Left cardiac atrium (tissue), 4 donors: Measurements from ENCODE around the gene PRLH. TPM values are rescaled to one million over a fixed set of nuclear protein-coding genes. Genes with fewer than 3 reads are reported as not detected.
A peak's percentile ranks its signal among the peaks of the same experiment; 100 is the strongest.

Source experiments
- ATAC-seq, 2 donors: fragments of 200-7000 bp; cut with Tn5 transposase; one replicate each; pipeline ENCODE4 v1.9.1; 2020; ENCODE audit warnings: mild to moderate bottlenecking in 2 of 2, moderate library complexity in 2 of 2
- DNase-seq: peaks from one replicate; pipeline ENCODE4 v3.0.0-alpha.2; 2020
- intact Hi-C, 2 donors: fragments of 100-400 bp; cut with DNase I; formaldehyde crosslinking; loops; one replicate each; pipeline versions ENCODE4 v1.14.1 to v1.15.1; 2022 to 2023
- total RNA-seq, 2 donors: library from RNA; stranded (reverse); fragmentation: NEBNext Ultra II Directional; extraction: Animal tissue kit (Norgen Biotek cat#: 25700); gene quantifications; one replicate each; pipeline ENCODE4 v1.2.1, GENCODE V29; 2021
- donor health status: DM: no; HTN: yes; CAD: no.
- donor health status: DM: no; HTN: yes; CAD: no; lungs with severe emphysema.
- donor health status: DM: yes; HTN: yes; CAD: no.
- donor health status: Dilated cardiomyopathy.

The PRLH gene
- total RNA-seq, 2 donors from 2014 or later: not detected

GRCh38 chr2:237575869-237576862, 9.8 kb downstream of the PRLH start:
- DNase-seq (no peak), ATAC-seq (no peak)
- intact Hi-C loops: loop anchor here (10.0 kb wide), 2 partner anchors 161 to 451 kb away; partner anchors contain the start of gene COL6A3 (in 2 of the 2)

- ATAC-seq (no peak), DNase-seq (no peak)
- intact Hi-C loops: loop anchor here (10.0 kb wide), 2 partner anchors 162 to 452 kb away; partner anchors contain the start of gene COL6A3 (in 2 of the 2)
Measured at GRCh38 chr2:237576974-237577373, 10.6 kb downstream of the PRLH start.

- intact Hi-C loops: loop anchor here (10.0 kb wide), 2 partner anchors 163 to 453 kb away; partner anchors contain the start of gene COL6A3 (in 2 of the 2)
Measured at GRCh38 chr2:237577458-237577857, 11.1 kb downstream of the PRLH start.

GRCh38 chr2:237577956-237578870, 11.8 kb downstream of the PRLH start:
- DNase-seq (no peak), ATAC-seq (no peak)
- intact Hi-C loops: loop anchor here (10.0 kb wide), 2 partner anchors 163 to 453 kb away; partner anchors contain the start of gene COL6A3 (in 2 of the 2)

More at GRCh38 chr2:237577458-237577857, 11.1 kb downstream of the PRLH start:
- DNase-seq (no peak), ATAC-seq (no peak)

GRCh38 chr2:237581326-237581725, 15.0 kb downstream of the PRLH start:
- ATAC-seq: no peak
- intact Hi-C loops: loop anchor here (2.0 to 5.0 kb wide), 2 partner anchors 163 to 166 kb away; no protein-coding TSS in a partner anchor

GRCh38 chr2:237581751-237582746, 15.7 kb downstream of the PRLH start:
- DNase-seq (peak; percentile 79), ATAC-seq (peak; percentile 90 to 93)
- intact Hi-C loops: loop anchor here (2.0 to 5.0 kb wide), 2 partner anchors 163 to 165 kb away; no protein-coding TSS in a partner anchor

More at GRCh38 chr2:237581326-237581725, 15.0 kb downstream of the PRLH start:
- no peak for DNase-seq

- no peak for DNase-seq
- ATAC-seq: no peak
- intact Hi-C loops: loop anchor here in 1 of 2 donors (5.0 kb wide), 1 partner anchor 164 kb away; no protein-coding TSS in a partner anchor
Measured at GRCh38 chr2:237583385-237584295, 17.3 kb downstream of the PRLH start.

- no peak for DNase-seq
- intact Hi-C loops: no loop called here
- no peak for ATAC-seq
Measured at GRCh38 chr2:237585590-237586221, 19.3 kb downstream of the PRLH start.

GRCh38 chr2:237588044-237588696, 21.8 kb downstream of the PRLH start:
- intact Hi-C loops: no loop called here
- ATAC-seq (no peak), DNase-seq (no peak)

- ATAC-seq (peak in 1 of 2 donors; percentile 30), DNase-seq (no peak)
- intact Hi-C loops: no loop called here
Measured at GRCh38 chr2:237590272-237591140, 24.1 kb downstream of the PRLH start, which contains the start of gene RAB17. Gene RAB17 (minus strand): TSS chr2:237590734. CDS start chr2:237586154, 4,580 bp downstream.

GRCh38 chr2:237591141-237591881, 24.9 kb downstream of the PRLH start:
- ATAC-seq (peak in 1 of 2 donors; percentile 33), DNase-seq (no peak)
- intact Hi-C loops: no loop called here

- intact Hi-C loops: no loop called here
- ATAC-seq (no peak), DNase-seq (no peak)
Measured at GRCh38 chr2:237592425-237592980, 26.1 kb downstream of the PRLH start.

GRCh38 chr2:237593036-237593435, 26.7 kb downstream of the PRLH start:
- DNase-seq (no peak), ATAC-seq (no peak)
- intact Hi-C loops: no loop called here
